Stomach (tissue), 4 donors: ENCODE results near the gene NKIRAS1.

Experiments
- CTCF ChIP-seq, 7 experiments: fragments of 450-650 bp in 4 of 7; fragments of 200-600 bp in 3 of 7; sonication (generic) in 3 of 7; IDR thresholded peaks; one replicate each; pipeline ENCODE4 v1.5.1; 2016 to 2019; ENCODE audit warnings: antibody characterized with exemption in 7 of 7, control low read depth in 2 of 7, mild to moderate bottlenecking in 1 of 7
- POLR2AphosphoS5 ChIP-seq, 3 donors: sonication (generic); formaldehyde crosslinking; IDR thresholded peaks; one replicate each; pipeline ENCODE4 v1.6.1; 2016; ENCODE audit warnings: antibody characterized with exemption in 3 of 3

- TF ChIP-seq CTCF (IDR thresholded peaks at IDR 0.05) (no peak), POLR2AphosphoS5 (IDR thresholded peaks at IDR 0.05) (no peak)
These were observed 37.4 kb upstream of the NKIRAS1 start for GRCh38 chr3:23954144-23954543.
